HG02623 (cell line): ENCODE data around the gene RFX6.
A peak's percentile ranks its signal among the peaks of the same experiment; 100 is the strongest.

ENCODE experiments used
- ATAC-seq: cut with Tn5 transposase; IDR thresholded peaks from one replicate; pipeline ENCODE4 v1.9.1; 2021; ENCODE audit warnings: moderate library complexity; ENCODE audit not compliant: unreplicated experiment

Gene RFX6

DNA sequence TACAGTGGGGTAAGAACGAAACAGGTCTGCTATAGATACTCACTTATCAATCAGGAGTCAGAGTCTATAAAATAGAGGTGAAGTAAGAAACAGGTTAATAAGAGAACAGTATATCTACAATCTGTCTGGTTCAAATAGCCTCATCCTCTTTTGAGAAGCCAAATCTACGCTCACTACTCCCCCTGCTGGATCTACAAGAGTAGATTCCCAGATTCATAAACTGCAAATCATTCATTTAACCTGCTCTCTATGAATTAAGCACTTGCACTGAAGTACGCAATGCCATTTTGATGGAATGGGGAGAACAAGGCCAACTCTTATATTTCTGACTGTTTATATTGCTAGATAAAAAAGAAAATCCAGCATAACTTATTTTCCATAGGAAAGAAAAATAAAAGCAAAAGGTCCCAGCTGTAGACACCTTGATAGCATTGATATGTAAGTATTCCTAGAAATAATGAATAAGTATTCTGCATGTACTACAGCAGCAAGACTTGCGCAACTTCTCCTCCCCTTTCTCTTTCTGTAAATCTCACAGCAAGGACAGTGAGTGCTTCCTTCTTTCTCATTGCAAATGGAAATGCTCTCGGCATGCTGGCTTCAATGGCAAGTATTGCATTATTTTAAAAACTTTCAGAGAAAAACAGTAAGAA is 92.3 kb downstream of the RFX6 start:
- ATAC-seq: peak; percentile 81

DNA sequence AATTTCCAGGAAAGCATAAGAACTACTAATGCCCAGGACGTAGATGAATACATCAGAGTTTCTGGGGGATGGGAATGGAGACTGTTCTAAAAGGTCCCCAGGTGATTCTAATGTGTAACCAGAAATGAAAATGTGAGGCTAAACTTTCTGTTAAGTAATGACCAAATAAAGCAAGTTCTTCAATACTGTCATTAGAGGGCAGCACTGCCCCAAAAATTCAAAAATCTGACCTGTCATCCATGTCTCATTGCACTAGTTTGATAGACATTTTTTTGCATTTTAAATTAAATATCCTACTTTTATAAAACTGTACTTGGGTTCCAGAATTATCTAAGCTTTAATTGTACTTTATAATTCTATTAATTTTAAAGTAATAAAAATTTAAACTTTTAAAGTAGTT is 94.9 kb downstream of the RFX6 start:
- ATAC-seq: peak; percentile 65

DNA sequence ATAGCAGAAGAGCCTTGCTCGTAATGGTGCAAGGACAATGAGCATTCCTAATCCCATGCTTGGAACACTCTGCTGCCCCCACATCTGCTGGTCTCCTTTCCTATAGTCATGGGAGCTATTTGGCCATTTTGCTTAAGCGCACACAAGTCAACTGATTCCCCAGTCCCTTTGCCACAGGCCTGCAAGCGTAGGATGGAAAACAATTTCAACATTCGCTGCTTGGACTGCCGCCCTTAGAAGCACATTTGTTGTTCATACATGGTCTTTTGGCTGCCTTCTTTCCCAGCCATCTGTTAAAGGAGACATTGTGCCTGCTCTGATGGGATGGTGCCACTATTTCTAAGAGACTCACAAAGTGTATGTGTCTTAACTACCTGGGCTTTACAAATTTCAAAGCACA is 96.9 kb downstream of the RFX6 start:
- ATAC-seq: no peak

DNA sequence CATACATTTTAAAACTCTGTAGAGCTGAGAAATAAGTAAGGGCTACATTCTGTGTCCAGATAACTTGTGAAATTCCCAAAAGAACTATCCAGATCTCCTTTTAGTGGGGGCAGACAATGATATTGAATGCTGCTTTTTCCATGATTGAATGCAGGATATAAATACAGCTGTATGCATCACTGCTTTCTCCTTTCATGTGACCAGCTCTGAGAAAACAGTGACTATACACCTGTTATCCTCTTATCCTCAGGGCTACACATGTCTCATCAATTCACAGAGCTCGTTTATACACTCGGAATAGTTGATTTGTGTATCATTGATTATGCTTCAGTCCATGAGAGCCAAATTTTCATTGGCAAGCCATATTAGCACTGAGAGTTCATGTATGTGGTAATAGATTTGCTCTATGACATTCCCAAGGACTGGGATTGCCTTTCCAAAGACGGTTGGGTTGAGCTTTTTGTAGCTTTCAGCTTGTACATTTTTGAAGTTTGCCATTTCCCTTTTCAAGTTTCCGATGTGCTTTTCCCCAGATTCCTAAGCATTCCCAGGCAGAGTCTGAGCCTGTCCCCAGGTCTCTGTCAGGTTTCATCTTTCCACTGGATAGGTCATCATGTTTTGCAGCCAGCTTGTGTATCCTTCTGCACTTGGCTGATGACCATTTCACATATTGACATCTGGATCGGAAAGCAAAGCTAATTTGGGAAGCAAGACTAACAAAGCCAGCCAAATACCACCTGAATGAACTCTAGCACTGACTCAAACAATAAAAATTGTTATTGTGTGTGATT is 97.7 kb downstream of the RFX6 start:
- no peak for ATAC-seq

DNA sequence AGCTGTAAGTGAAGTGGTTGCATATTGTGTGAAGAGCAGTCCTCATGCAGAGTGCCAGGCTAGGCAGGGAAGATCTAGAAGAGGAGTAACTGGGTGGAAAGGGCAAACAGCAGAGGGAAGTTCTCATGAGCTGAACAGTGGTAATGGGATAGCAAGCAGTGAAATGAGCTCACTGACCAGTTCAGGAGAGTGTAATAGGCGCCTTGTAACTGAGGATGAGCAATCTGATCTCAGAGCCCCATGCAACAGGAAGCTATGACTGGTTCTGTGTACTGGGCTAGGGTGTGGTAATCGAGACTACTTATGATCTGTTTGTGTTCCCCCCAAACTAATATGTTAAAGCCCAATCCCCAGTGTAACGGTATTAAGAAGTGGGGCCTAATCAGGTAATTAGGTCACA is 98.6 kb downstream of the RFX6 start:
- ATAC-seq: no peak

DNA sequence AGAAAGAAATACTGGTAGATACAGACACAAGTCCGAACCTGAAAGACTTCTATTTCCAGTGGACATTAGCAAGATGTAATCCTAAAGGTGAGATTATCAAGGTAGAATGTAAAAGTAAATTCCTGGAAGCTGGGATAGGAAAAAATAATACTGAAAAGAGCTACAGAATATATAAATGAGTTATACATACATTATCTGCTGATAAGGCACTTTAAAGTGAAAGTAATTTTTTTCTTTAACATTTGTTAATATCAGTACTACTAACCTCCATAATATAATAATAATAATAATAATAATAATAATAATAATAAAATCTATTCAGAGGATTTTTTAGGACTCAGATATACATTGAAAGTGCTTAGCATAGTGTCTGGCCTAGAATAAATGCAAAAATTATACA is 102.5 kb downstream of the RFX6 start:
- ATAC-seq: no peak
